Dedifferentiated amniotic fluid mesenchymal stem cell (primary cell): ENCODE measurements around the gene SCOC.
"Not testable (repeated sequence)": the region's sequence is repeated elsewhere in the genome, so short reads cannot be mapped to it uniquely, and the experiment has no call there.

Experiments used
- DNase-seq: peaks from one replicate; pipeline ENCODE4 v3.0.0-alpha.2; 2016; ENCODE audit errors: extremely low spot score

SCOC gene

DNA sequence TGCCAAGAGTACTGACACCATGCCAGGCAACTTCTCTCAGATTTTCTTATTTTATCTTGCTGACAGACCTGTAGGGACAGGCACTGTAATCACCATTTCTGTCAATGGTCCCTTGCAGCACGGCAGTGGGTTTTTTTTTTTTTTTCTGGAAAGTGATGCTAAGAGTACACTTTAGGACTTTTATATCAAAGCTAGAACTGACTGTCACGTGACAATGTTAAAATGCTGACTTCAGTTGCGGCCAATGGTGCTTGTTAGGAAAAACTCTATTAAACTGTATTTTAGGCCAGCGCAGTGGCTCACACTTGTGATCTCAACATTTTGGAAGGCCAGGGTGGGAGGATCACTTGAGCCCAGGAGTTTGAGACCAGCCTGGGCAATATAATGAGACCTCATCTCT, 12.3 kb upstream of the SCOC start:
- no peak for DNase-seq

DNA sequence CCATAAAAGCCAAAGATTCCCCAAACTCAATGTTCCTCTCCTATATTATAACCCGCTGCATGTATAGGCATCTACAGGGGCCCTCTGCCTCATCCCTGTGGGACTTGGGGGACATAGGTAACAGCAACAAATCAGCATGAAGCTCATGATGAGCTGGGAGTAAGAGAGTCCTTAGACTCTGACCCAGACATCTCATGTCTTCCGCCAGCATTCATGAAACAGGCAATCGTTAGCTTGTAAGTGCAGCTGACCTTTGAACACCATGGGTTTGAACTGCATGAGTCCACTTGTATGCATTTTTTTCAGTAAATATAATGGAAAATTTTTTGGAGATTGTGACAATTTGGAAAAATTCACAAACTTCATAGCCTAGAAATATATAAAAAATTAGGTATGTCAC, 10.4 kb upstream of the SCOC start:
- no peak for DNase-seq

DNA sequence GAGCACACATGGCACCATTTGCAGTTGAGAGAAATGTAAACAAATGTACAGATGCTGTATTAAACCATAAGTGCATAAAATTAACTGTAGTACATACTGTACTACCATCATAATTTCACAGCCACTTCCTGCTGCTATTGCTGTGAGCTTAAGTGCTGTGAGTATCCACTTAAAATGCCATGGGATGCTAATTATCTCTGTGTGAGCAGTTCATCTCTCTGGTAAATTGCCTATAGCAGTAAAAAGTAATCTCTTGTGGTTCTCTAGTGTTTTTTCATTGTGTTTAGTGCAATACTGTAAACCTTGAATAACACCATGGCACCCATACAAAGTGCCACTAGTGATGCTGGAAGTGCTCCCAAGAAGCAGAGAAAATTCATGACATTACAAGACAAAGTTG, 9.9 kb upstream of the SCOC start:
- no peak for DNase-seq

DNA sequence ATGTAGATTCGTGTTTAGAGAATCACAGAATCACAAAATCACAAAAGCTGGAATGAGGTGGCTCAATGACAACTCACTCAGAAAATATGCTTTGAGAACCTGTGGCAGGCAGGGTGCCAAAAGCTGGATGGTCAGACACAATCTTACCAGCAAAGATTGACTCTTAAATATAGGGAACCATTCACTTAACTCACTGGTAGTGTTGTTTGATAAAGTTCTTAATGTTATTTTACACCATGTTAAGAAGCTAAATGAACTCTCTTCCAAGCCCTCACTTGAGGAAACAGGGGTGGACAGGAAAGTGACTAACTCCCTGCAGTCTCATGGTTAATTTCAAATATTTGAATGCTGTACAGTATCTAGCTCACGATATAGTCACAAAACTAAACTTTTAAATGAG, 5.7 kb upstream of the SCOC start:
- DNase-seq: no peak

DNA sequence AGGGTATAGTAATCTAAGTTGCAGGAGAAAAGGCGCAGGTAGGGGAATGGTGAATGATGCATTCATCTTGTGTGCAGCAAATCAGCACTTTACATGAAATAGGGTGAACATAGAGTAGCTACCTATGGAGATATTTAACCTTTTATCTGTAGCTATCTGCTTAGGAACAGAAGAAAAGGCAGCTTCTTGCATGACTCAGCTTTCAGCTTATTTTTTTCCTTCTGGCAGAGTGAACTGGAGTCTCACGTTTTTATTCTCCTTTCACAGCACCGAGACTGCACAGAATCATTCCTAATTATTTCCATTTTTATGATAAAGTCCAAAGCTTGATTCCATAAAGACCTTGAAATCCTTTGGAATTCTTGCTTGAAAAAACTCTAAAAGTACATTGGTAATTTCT, 4.8 kb upstream of the SCOC start:
- DNase-seq: no peak

DNA sequence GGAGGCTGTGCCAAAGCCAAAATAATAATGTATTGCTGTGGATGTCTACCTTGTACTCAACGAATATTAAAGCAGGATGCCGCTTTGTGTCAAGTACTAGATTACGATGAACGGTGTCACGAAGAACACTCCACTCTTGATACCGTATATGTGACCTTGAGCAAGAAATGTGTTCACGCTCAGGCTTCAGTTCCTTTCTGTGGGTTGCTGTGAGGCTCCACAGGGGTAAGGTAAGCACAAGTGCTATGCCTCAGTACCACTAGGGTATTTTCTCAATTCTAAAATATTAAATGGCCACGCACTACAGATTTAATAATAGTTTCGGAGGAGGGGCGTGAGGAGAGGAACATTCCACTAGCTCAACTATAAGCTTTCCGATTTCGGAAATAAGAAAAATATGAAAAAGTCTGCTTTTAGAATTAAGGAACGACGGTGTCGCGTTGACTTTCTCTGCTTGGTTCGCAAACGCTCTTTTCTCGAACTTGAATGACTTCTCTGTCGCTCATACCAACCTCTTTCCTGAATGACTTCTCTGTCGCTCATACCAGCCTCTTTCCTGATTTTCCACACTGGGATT, 607 bp upstream of the SCOC start:
- DNase-seq: peak; percentile 26

DNA sequence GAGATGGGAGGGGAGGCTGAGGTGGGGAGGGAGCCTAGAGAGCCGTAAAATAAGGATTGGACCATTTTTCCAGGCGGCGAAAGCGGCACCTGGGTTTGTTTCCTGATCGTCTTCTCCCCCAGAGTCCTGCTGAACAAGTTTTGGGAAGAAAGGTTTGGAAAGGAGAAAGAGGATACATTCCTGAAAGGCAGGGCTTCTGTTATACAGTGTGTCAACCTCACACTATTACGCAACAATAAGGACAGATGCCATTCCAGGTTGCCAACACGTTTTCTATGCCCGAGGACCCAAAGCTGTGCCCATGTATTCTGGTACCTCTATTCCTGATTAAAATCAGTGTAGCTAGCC, 658 bp downstream of the SCOC start:
- DNase-seq: no peak

DNA sequence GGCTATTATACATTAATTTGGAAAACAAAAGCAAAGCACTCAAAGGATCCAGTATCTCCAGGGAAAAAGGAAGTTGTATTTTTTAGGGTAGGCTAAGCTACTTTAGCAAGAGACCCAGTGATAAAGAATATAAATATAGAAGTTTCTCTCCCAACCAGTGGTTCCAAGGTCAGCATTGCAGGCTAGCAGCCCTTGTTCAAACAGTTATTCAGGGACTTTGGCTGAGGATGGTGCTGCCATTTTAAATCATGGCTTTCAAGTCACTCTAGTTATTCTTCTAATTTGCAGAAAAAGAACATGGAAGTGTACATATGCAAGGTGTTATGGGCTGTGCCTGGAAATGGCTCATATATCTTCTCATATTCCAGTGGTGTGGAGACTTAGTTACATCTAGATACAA, 9.3 kb downstream of the SCOC start:
- DNase-seq: no peak

DNA sequence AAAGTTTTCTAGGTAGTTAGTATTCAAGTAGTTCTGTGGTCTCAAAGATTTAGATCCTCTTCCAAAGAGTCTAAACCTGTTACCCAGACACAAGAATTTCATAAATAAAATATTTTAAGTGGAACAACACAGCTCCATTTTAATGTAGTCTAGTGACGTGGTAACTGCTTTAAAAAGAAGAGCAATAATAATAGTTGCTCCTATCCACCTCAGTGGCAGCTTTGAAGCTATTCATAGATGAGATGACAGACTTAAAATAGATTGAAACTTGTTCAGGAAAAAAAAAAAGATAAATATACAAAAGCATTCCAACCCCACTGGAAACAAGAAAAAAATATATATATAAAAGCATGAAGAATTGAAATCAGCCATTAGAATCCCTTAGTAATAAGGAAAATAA, 14.6 kb downstream of the SCOC start:
- DNase-seq: no peak

DNA sequence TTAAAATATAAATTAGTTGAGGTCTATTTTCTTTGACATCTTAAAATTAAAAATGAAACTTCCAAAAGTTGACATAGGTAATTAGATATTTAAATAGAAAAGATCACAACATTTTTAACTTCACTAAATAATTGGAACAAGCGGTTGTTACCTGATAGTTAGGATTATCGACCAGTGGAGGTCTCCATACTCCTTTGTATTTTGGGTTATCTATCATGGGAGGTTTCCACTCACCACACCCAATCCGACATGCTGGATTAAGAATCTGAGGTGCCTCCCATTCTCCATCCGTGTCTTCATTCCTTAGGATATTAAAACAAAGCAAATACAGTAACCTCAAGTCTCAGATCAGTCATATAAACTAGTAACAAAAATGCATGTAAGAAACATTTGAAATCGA, 22.2 kb downstream of the SCOC start:
- DNase-seq: no peak

DNA sequence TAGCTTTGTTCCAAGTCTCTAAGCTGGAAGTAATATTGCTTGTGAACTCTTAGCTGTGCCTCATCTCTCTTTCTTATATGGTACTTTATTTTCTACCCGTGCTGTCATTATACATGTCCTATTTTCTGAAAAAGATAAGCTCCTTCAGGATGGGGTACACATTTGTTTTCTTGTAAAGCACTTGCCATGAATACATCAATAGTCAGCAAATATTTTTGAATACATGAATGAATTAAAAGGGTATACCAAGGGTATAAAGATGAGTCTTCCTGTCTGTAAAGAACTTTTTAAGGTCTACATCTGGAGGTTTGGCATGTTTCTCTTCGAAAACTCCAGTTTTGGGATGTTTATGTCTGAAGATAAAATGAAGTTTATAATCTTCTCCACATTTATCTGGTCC, 26.7 kb downstream of the SCOC start:
- no peak for DNase-seq

DNA sequence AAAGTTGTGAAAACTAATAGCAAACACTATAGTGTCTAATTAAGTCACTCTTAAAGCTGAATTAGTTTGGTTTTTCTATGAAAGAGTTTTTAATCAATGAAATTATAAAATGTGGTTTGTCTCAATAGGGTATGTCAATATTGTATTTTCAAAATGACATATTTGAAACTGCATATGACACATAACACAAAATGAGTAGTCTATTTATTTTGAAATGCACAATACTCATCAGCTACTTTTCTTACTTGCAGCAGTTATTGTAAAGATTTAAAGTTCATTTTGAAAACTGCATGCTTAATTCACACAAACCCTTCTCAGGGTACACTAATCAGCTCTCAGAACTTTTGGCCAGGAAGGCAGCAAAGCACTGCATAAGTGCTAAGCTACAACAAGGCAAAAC, 32.8 kb downstream of the SCOC start:
- DNase-seq: no peak

DNA sequence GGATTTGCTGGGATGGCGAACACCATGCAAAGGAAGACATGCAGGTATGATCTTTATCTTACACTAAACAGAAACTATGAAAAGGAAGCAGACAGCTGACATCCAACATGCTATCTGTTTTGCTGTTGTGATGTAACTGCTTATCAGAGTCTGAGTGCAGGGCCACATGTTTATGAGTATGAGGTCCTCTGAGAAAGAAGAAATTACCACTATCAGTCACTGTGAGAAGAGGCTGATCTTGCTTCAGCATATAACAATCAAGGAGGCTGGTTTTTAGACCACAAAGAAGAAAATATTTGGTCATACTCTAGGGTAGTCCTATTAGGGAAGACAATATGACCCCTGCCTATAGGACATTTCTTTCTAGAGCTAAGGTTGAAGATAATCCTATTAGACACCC, 35.5 kb downstream of the SCOC start:
- DNase-seq: no peak

DNA sequence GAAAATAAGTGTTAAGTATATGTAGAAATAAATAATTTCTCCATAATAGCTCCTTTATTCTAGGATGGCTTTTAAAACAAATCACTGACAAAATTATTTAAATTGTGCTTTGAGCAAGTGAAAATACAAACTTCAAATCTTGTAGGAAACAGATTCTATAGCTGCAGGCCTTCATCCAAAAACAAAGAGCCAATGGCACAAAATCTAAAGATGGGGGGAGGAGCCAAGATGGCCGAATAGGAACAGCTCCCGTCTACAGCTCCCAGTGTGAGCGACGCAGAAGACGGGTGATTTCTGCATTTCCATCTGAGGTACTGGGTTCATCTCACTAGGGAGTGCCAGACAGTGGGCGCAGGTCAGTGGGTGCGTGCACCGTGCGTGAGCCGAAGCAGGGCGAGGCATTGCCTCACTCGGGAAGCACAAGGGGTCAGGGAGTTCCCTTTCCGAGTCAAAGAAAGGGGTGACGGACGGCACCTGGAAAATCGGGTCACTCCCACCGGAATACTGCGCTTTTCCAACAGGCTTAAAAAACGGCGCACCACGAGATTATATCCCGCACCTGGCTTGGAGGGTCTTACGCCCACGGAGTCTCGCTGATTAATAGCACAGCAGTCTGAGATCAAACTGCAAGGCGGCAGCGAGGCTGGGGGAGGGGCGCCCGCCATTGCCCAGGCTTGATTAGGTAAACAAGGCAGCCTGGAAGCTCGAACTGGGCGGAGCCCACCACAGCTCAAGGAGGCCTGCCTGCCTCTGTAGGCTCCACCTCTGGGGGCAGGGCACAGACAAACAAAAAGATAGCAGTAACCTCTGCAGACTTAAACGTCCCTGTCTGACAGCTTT, 39.9 kb downstream of the SCOC start:
- DNase-seq: not testable (repeated sequence)

DNA sequence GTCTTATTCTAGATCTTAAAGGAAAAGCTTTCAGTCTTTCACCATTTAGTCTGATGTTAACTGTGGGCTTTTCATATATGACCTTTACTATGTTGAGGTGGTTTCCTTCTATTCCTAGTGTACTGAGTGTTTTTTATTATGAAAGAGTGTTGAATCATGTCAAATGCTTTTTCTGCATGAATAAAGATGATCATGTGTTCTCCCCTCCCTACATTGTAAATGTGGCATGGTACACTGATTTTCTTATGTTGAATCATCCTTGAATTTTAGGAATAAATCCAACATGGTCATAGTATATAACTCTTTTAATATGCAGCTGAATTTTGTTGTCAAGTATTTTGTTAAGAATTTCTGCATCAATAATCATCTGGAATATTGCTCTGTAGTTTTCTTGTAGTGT, 49.7 kb downstream of the SCOC start:
- DNase-seq: peak; percentile 71

DNA sequence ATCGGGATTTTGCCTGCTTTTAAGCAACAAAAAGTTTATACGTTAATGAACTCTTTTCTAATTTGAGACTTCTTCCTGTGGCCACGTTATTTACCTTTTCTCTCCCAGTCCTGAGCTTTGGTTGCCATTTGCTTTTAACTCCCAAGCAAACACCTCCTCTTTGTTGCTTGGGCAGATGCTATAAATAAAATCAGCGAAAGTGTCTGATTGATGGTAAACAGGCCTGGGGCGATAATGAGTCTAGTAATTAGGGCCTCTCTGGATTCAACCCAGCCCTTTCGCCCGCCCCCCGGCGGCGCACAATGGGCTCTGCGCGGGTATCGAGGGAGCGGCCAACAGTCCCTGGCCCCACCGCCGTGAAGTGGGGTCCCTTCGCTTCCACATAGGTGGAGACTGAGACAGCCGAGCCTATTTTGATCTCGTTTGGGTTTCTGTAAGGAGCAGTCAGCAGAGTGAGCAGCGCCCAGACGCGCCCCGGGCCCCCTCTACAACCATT, 53.2 kb downstream of the SCOC start:
- DNase-seq: no peak

DNA sequence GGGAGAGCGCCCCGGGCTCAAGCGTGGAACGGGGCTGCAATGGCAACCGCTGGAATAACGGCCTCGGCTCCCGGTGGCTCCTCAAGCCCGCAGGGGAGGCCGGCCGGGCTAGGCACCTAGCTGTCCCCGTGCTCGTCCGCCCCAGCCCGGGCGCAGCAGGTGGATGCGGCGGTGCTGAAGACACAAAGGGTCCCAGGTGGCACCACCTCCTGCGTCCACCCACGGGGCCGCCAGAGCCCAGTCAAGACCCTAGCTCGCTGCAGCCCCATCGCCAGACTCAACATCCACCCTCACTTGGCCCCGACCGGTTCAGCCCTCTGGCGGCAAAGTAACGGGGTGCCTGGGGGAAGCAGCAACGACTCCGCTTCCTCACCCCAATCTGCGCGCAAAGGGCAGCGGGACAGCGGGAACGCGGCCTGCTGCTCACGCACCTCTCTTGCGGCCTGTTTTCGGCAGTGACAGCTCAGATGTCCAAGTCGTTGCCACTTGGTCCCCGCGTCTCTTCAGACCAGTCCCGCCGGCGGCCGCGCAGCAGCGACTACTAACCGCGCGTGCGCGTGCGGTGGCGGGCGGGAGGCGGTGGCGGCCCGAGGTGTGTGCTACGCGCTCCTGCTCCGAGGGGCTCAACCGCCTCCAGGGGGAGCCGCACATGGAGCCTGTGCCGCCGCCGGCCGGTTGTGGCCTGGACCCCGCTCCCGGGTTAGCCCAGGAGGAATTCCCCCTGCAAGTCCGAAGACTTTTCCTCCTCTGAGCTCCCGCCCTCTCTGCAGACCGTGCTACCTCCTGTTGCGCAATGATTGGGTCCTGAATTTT, 53.9 kb downstream of the SCOC start, which contains the start of gene CLGN:
Gene CLGN, minus strand, starts transcription at position 543 of the 813 bp plus-strand sequence. CDS start 14,570 bp downstream, outside the sequence.
- DNase-seq: peak; percentile 35

DNA sequence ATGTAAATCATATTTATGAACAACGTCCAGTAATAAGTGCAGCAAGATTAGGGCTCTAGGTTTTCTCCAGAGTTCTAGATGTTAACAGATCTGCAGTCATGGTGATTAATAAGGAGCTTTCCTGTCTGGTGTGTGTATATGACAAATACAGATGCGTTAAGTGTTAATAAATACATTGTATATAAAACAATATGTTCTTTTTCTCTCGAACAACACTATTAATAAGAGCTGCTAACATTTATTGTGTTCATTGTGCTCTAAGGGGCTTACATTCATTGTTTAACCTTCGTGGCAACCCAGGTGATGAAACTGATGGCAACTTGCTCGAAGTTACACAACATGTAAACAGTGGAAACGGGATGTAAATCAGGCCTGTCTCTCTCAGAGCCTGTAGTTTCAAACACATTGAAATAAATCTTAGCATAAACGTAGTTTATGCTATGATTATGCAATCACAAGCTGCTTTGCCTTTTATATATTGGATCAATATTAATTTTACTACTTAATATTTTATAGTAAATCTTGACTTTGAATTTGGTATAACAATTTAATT, 54.5 kb downstream of the SCOC start:
- no peak for DNase-seq
